GM04504 (cell line): Measurements from ENCODE around the gene CCDC70.

Experiments used
- DNase-seq: peaks from one replicate; pipeline ENCODE4 v3.0.0-alpha.2; 2012; ENCODE audit warnings: low read depth

The CCDC70 gene

DNA sequence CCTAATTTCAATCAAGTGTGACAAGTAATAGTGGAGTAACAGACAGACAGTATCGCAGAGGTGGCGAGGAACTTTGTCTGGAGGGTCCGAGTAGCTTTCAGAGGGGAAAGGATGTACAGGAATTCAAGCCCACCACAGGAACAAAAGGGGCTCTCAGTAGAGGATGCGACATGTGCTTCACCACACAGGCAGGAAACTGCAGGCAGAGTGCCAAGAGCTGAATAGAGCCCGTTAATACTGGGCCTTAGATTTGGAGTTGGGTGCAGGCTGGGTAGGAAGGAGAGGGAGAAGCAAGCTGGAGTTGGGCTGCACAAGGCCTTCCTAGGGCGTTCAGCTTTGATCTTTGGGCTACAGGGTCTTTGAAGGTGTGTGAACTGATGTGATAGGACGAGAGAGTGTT is 1.2 kb downstream of the CCDC70 start:
- no peak for DNase-seq

DNA sequence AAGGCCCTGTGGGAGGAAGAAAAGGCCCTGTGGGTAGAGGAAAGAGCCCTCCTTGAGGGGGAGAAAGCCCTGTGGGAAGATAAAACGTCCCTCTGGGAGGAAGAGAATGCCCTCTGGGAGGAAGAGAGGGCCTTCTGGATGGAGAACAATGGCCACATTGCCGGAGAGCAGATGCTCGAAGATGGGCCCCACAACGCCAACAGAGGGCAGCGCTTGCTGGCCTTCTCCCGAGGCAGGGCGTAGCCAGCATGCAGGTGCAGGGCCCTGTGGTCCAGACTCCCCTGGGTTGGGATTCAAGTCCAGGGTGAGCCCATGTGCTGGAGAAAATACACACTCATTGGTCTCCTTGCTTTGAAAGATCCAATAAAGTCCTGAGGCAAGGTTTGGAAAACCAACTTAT is 4.1 kb downstream of the CCDC70 start:
- no peak for DNase-seq

DNA sequence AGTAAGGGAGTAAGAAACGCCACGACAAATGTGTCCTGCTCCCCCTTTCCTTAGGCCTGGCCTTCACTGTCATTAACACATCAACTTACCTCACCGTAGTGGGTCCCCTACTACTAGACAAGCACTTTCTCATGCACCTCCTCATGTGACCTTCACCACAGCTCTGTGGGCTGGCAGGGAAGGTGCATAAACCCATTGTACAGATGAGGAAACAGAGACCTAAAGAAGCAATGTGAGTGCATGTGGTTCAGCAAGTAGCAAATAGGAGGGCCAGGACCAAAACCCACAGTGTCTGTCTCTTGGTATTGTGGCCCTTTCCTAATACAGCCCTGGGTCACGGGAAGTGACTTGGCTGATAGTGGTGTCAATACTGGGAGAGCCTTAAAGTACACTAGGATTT is 5.3 kb downstream of the CCDC70 start:
- no peak for DNase-seq

DNA sequence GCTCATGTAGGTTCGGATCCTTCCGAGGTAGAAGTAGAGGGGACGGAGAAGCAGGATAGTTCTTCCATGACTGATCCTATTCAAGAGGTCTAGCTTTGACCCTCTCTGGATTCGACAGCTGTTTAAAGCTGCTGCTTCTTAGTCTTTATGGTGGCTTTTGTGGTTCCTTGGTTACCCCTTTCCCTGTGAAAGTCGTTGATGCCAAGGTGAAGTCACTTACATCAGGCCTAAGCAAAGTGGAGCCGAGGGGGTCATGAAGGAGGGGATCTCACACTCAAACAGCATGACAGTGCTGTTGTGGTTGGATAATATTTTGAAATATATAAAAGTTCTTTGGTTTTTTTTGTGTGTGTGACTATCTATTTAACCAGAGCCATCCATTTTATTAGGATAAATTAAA is 8.1 kb downstream of the CCDC70 start:
- no peak for DNase-seq

DNA sequence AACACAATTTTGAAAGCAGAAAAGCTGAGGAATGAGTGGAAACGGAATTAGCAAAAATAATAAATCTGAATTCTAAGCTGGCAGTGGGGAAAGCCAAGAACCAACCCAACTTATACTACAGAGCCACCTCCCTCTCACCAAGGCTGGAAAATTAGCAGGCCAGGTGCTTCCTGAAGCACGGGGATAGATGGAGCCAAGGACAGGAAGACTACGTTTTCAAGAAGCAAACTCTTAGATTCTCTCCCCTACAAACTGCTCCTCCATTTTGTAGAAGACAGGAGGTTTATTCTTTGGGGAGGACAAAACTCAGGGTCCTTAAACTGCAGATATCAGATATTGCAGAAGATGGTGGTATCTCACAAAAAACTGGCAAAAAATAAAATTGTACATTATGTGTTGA is 8.8 kb downstream of the CCDC70 start:
- DNase-seq, result no peak

DNA sequence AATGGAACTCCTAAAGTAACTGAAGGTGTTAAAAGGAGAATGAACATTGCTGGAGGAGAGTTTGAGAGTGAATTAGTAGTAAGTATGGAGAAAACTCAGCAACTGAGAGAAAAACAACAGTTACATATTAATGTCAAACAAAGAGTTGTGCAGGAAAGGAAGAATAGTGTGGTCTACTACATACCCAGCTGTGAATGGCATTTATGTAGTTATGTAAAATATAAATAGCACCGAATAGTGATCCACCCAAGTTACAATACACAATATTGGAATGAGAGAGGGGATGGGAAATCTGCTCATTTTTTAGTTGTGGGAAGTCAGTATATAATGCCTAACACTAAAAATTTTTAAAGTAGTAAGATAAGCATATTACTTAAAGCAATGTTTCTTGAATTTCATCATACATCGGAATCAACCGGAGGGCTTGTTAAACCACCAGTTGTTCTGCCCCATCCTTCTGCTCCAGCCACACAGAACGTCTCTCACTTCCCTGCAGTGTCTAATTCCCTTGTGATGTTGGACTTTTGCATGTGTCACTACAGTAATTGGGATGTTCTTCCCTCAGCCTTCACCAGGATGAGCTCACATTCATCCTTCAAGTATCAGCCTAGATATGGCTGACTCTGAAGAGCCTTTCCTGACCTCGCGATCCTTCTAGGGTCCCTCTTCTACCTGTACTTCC is 11.5 kb downstream of the CCDC70 start:
- DNase-seq, result no peak

DNA sequence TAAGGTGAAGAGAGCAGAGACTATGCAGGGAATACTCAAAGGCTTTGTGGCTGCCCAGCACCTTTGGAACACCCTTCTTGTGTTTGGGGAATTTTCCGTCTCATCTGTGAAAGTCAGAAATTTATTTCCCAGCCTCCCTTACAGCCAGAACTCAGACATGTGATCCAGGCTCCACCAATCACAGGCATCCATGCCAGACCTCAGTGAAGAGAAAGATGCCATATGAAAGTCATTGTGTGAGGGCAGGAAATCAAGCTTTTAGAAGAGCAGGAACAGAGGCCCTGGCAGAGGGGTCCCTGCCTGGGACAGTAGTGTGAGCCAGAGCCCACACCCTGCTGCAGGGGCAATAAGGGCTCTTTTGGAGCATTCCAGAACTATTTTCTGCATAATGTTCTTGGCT is 12.1 kb downstream of the CCDC70 start:
- no peak for DNase-seq

DNA sequence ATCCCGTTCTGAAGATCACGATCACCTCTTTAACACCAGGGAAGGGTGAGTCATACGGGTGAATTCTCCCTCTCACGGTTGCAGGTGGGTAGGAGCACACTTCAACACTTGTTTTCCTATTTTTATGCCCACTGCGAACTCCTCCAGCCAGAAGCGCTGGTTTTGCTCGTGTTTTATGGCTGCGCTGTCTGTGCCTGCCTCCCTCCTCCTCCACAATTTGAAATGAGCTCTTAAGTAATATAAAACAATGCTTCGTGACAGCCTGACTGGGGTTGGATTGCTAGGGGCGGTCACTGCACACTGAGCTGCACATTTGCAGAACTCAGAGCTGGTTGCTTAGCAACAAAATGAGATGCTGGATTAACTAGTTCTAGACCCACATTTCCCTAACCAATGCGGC is 12.9 kb downstream of the CCDC70 start:
- no peak for DNase-seq

DNA sequence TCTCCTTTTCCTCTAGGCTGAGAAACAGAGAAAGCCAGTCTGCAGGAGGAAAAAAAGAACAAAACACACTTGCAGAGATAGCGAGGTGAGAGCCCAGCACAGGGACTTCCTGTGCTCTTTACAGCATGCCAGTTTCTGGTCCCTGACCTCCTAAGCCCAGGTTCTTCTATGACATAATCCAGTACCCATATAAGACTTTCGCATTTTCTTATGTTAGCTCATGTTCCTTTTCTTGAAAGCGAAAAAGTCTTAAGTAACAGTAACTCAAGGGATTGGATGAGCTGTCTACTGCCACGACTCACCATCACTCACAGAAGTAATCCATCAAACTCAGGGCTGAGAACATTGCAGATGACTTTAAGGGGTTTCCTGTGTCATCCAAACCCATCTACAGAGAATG is 17.4 kb downstream of the CCDC70 start:
- no peak for DNase-seq

DNA sequence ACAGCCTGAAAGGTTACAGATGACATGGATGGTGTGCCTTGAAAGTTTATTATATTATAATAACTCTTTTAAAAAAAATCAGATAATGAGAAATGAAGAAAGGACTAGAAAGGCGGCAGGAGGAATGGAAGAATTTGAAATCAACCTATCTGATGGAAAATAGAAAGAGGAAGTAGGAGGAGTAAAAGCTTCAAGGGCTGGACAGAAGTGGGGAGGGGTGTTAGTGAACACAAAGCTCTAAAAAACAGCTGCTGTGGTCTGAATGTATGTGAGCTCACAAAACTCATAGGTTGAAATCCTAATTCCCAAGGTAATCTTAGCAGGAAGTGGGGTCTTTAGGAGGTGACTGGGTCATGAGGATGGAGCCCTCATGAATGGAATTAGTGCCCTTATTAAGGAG is 19.5 kb downstream of the CCDC70 start:
- no peak for DNase-seq

DNA sequence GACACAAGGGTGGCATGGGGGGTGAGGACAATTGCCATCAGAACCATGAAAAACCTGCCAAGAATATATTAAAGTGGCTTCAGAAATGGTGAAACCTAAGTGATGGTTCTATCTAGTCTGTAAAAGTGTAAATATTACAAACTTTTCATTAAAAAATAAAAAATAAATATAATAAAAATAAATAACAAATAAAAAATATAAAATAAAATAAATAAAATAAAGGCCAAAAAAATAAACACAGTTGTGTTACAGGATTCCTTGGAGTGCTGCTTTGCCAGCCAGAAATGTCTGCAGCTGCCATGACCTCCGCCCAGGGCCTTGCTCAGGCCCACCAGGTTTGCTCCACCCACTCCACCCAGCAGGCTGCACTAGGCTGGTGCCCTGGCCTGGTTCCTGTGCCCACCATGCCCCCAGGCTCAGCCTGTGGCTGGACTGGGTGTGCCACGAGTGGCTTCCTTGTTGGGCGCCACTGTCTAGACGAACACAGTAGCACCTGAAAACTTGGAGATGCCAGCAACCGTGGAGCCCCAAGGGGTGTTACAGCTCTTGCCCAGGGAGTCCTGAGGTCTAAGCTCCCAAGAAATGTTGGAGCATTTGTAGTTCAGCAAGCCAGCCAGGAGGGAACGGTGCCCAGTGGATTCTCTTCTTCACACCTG is 20.9 kb downstream of the CCDC70 start:
- no peak for DNase-seq

DNA sequence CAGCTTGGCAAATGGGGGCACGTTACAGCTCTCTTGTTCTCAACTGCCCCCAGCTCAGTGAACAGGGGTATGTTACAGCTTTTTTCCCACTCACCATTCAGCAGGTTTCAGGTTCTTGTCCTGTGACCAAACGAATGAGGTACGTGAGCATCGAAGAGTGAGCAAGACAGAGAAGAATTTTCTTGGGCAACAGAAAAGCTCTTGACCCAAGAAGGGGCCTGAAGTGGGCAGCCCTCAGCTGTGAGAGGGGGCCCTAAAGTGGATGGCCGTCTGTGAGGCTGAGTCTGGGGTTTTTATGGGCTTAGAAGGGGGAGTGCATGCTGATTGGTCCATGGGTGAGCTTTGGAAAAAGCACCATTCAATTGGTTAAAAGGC is 21.4 kb downstream of the CCDC70 start:
- no peak for DNase-seq

DNA sequence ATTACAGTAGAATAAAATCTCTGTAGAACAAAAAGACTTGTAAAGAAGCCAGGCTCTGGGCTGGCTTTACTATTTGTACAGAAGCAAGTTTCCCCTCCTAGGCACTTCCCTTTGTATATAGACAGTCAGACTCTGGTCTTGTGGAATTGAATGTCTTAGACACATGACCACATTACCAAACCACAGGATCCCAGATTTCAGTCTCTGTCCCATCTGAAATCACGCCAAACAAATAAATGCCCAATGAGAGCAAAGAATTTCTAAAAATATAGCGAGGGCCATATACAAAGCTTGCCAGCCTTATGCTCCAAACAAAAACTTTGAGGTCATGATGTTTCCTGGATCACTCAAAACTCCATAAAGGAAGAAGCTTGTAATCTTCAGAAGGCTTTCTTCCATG is 23.9 kb downstream of the CCDC70 start:
- no peak for DNase-seq

DNA sequence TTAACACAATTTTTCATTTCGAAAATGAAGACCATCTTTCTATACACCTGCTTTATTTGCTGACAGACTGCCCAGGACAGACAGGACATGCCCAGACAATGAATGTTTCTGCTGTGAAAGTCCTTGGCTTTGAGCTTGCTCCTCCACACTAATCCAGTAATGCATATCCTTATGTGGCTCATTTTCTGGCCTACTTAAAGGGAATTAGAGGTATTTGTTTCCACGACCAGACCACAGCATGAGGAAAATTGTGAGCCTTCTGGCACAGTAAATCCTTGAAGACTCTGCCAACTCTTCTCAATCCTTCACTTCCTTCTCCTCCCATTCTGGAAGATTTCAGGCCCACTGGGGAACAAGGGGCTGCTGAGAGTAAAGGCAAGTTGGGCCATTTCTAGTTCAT is 25.7 kb downstream of the CCDC70 start:
- no peak for DNase-seq

DNA sequence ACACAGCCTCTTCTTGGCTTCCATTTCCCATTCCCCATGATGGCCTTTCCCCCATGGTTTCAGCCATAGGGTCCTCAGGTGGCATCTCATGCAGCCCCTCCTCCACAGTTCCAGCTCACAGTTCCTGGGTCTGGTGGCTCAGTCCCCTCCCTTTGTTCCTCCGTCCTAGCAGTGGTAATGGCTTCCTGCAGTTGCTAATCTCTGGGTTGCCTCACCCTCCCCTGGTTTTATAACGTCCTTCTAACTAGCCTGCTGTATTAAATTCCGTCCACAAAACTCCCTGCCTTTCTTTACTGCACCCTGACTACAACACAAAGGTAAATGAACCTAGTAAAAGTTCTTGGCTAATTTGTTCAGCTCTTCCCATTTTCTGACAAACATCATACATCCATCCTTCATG is 30.9 kb downstream of the CCDC70 start:
- DNase-seq, result no peak

DNA sequence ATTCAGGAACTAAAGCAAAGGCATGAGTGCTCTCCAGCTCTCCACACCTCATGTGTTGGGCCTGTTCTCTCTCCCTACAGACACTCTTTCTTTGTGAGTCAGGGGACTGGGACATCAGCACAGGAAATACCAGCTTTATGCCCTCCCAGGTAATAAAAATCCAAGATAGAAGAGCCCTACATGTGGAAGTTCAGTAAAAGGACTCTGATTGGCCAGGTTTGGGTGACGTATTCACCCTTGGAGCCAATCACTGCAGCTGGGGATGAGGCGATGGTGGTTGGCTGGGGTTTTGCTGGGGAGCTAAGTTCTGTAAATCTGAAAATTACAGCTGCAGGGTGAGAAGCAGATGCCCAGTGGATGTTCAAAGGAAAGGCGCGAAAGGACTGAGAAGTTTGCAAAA is 32.5 kb downstream of the CCDC70 start:
- DNase-seq, result no peak

DNA sequence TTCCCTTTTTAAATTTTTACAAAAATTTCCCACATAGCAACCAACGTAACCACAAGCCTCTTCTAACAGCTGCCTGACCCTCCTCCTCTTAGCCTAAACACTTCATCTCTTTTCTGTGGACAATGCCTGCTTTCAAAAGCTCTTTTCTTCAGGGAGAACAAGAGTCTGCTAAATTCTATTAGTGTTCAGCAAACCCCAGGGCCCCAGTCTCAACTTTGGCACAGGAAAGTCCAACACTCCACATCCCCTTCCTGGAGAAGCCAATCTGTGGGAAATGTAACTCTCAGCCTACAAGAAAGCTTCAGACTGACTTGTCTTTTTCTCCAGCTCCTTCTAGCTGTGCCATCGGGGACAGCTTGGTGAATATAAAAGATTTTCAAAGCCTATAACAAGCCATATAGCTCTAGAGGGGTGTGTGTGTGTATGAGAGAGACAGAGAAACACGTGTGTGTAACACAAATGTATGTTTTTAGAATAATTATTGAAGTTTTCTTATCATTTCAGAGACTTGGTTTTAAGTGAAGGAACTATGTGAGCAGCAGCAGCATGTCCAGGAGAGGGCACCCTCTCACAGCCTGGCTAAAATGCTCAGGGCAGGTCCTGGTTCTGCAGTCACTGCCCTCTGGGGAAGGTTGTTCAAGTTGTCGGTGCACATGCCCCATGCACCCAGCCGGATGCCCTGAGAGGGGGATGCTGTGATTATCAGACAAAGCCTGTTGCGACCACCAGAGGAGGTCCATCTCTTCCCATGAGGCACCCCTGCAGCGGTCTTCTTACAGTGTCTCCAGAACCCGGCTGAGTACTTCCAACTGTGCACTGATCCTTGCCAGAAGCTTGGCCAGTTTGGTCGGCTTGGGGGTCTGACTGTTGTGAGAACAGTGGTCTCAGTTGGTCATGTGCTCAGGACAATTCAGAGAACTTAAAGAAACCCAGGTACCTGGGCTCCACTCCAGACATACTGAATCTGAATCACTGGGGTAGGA is 34.4 kb downstream of the CCDC70 start:
- DNase-seq, result peak; percentile 24

DNA sequence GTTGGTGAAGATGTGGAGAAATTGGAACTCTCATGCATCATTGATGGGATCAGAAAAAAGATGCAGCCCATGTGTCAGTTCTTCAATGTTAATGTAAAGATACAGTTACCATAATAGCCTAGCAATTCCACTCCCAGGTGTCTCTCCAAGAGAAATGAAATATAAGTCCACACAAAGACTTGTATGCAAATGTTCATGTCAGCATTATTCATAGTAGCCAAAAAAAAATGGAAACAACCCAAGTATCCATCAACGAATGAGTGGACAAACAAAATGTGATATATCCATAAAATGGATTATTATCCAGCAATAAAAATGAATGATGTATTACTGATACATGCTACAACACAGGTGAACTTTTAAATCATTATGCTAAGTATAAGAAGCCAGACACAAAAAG is 38.7 kb downstream of the CCDC70 start:
- DNase-seq, result no peak

DNA sequence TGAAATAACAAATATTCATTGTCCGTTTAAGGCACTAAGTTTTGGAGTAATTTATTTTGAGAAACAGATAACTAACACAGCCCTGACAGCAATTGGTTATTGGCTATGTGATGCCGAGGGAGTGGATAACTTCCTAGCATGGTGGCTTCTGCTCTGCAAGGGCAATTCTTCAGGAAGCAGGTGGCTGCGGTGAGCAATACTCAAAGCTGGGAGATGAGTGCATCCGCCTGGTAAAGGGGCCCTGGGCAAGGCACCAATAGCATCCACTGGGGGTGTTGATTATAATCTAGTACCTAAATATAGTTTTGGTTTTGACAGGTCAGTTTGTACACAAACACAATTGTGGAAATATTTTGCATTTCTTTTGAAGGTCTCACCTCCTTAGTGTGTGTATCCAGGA is 41.0 kb downstream of the CCDC70 start:
- no peak for DNase-seq

DNA sequence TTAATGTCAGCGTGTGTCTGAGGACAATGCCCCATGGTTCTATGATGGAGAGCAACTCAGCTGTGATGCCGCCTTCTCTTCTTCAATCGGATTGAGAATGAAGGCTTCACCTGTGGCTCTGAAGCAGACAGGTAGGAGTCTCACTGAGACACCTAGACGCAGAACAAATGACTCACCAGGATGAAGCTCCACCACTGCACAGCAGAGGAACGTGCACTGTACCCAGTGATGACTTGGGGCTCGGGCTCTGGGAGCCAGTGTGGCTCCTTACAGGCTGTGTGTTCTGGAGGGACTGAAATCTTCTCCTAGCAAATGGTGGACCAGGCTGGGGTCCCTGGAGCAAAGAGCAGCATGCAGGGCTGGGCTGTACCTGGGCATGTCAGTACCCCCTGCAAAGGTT is 44.0 kb downstream of the CCDC70 start:
- DNase-seq, result no peak

DNA sequence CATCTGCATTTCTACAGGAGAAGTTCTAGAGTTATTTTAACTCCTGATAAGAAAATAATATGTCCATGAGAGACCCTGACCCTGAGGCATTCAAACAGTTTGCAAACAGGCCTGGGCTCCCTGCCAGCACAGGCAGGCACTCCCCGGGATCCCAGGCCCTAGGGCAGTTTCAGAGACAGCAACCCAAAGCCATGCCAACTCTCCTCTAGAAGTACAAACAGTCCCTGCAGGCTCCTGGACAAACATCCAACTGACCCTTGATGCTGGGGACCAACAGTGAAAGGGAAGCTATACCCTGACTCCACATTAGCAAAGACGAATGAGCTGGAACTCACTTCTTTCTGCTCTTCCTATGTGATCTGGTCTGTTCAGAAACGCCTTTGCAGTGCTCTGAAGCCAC is 44.8 kb downstream of the CCDC70 start:
- no peak for DNase-seq

DNA sequence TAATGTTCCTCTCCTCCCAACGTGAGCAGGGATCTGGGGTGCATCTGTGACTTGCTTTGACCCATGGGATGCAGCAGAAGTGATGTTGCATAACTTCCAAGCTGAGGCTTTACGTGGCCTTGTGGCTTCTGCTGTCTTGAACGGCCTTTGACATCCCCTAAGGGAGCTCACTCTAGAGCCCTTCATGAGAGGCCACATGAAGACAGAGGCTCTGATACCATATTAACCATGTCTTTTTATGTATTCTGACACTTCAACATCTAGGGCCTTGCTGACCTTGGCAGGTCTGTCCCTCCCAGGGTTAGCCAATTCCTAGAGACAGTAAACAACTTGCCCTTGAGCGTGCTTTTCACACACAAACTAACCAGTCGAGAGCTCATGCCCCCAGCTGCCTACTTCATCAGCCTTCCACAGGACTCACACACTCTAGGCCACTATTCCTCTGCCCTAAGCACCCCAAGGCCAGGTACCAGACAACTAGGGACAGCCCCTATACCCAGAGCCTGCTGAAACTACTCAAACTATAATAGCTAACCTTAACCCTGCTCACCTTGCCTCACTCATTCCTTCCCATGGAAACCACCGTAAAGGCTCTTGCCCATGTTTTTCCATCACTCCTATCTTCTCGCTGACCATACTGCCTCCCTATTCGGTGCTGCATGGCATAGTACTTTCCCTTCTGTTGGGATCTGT is 45.4 kb downstream of the CCDC70 start:
- no peak for DNase-seq
